Heart left ventricle (tissue), 16 donors: ENCODE data around the gene SHMT2. TPM values are rescaled to one million over a fixed set of nuclear protein-coding genes. Genes with fewer than 3 reads are reported as not detected.

ENCODE experiments used
- ATAC-seq, 4 donors: fragments of 200-7000 bp; cut with Tn5 transposase; one replicate each; pipeline ENCODE4 v1.9.1; 2020 to 2022; ENCODE audit warnings: moderate library complexity in 4 of 4, mild to moderate bottlenecking in 3 of 4, moderate number of reproducible peaks in 1 of 4
- DNase-seq, 5 donors: peaks; one replicate each; pipeline ENCODE4 v3.0.0-alpha.2; 2020
- H3K27ac ChIP-seq, 12 donors: fragments of 200-600 bp; sonication (generic) in 4 of 12; one replicate each; pipeline versions ENCODE4 v1.5.0 to v1.8.0; 2016 to 2022; ENCODE audit warnings: mild to moderate bottlenecking in 2 of 12
- H3K27me3 ChIP-seq, 9 donors: fragments of 200-600 bp; sonication (generic) in 2 of 9; one replicate each; pipeline versions ENCODE4 v1.5.1 to v1.8.0; 2016 to 2022; ENCODE audit warnings: mild to moderate bottlenecking in 3 of 9
- H3K36me3 ChIP-seq, 9 donors: fragments of 200-600 bp; sonication (generic) in 2 of 9; one replicate each; pipeline versions ENCODE4 v1.5.0 to v1.8.0; 2018 to 2022; ENCODE audit warnings: mild to moderate bottlenecking in 2 of 9
- H3K4me1 ChIP-seq, 12 donors: fragments of 200-600 bp; sonication (generic) in 4 of 12; one replicate each; pipeline versions ENCODE4 v1.5.0 to v1.8.0; 2016 to 2022; ENCODE audit warnings: mild to moderate bottlenecking in 3 of 12
- H3K4me3 ChIP-seq, 12 donors: fragments of 200-600 bp; sonication (generic) in 4 of 12; one replicate each; pipeline versions ENCODE4 v1.5.0 to v1.8.0; 2017 to 2022; ENCODE audit warnings: mild to moderate bottlenecking in 9 of 12, moderate library complexity in 4 of 12
- H3K9me3 ChIP-seq, 12 donors: fragments of 200-600 bp; sonication (generic) in 4 of 12; one replicate each; pipeline versions ENCODE4 v1.5.0 to v1.8.0; 2016 to 2022; ENCODE audit warnings: mild to moderate bottlenecking in 1 of 12
- CTCF ChIP-seq, 12 donors: fragments of 200-600 bp; sonication (generic) in 4 of 12; IDR thresholded peaks; one replicate each; pipeline versions ENCODE4 v1.5.0 to v1.8.0; 2018 to 2022; ENCODE audit warnings: antibody characterized with exemption in 12 of 12, mild to moderate bottlenecking in 5 of 12
- POLR2A ChIP-seq, 2 donors: fragments of 450-650 bp; IDR thresholded peaks; one replicate each; pipeline ENCODE4 v1.6.1; 2017; ENCODE audit warnings: antibody characterized with exemption in 2 of 2, mild to moderate bottlenecking in 2 of 2, moderate library complexity in 2 of 2
- WGBS, 4 donors: extraction: QIAGEN DNeasy Blood & Tissue Kit in 2 of 4; methylation state at CpG; one replicate each; pipeline versions ENCODE4 v1.1.5 to v1.1.7; 2013 to 2018; 5-methylcytosine and 5-hydroxymethylcytosine counted together
- intact Hi-C, 10 donors: fragments of 100-400 bp; cut with DNase I; formaldehyde crosslinking; loops; one replicate each; pipeline versions ENCODE4 v1.11.1 to v1.14.2; 2022
- polyA plus RNA-seq, 2 donors: library from polyadenylated mRNA; stranded (reverse); fragments of 200-250 nt; gene quantifications; one replicate each; pipeline ENCODE4 v1.2.3, GENCODE V29; 2013
- total RNA-seq, 9 donors: library from RNA; depleted of rRNA in 2 of 9; stranded (reverse); fragments of >200 nt in 2 of 9; fragmentation: NEBNext Ultra II Directional in 3 of 9; extraction: Animal tissue kit (Norgen Biotek cat#: 25700) in 3 of 9; gene quantifications; one replicate each; pipeline versions ENCODE4 v1.1.0 to v1.2.4, GENCODE V29; 2016 to 2023
- donor health status: ischemic (EF 13 %, LVEDD 7.1; RV severe dilation, severe dysfunction).
- donor health status: healthy with polysubstance abuse.
- donor health status: DM: no; HTN: yes; CAD: no.
- donor health status: DM: no; HTN: no; CAD: no.
- donor health status: ischemic (EF 25% LVEDD 6.9; RV normal size, moderate dysfunction).
- donor health status: ischemic (EF 25% LVEDD 5.7; RV mildly dilated, moderate dysfunction).
- donor health status: healthy.
- donor health status: DM: yes; HTN: yes; CAD: no.
- donor health status: ischemic (EF 35%, LVEDD 5.7; RV mildly dilated, moderate dysfunction).
- donor health status: nonischemic (EF 11% LVEDD 7.7; RV severe dilation, severe dysfunction).
- donor health status: DM: yes; HTN: yes; CAD: no.
- donor health status: PGD.
- donor health status: ischemic (EF 29% LVEDD 5.4; RV normal size, mild dysfunction).
- donor health status: nonischemic (EF 23%, LVEDD 6.1; RV moderate dilation, normal function).

Gene SHMT2
- total and polyA plus RNA-seq, 11 donors: 15.9 to 76.5 (median 35.5) TPM

DNA sequence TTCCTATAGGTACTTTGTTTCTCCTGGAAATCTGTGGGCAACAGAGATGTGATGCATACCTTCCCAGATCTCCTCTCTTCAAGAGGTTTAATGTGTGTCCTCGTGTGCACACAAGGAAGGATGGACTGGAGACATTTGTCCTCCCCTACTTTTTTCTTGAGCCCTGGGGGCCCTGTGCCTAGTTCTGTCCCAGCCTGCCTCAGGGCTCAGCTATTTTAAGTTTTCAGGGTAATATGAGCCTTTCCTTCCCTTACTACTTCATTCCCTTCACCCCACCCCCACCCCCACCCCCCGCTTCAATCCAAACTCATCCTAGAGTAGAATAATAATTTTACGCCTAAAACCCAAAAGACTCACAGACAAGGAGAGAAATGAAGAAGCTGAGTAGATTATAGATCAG is 21.0 kb downstream of the SHMT2 start:
- 73 to 87% (median 83%) methylated on average over 3 of the region's 3 CpGs for WGBS, 4 donors
- no peak for ATAC-seq
- TF ChIP-seq CTCF (IDR thresholded peaks at IDR 0.05) (no peak), POLR2A (IDR thresholded peaks at IDR 0.05) (no peak)
- Histone ChIP-seq H3K9me3 (no peaks in the 10 kb centered on the region), H3K27ac (no peak overlapping the region), H3K4me3 (no peak overlapping the region), H3K27me3 (no peaks in the 10 kb centered on the region), H3K4me1 (no peaks in the 10 kb centered on the region), H3K36me3 (peaks cover 0 to 20% (median 12%) of the 10 kb centered on the region in 9 donors)
- no peak for DNase-seq
- intact Hi-C loops: no loop called here

- TF ChIP-seq POLR2A (IDR thresholded peaks at IDR 0.05): no peak
- intact Hi-C loops: no loop called here
- no peaks in the 10 kb centered on the region for H3K9me3 ChIP-seq
- H3K4me3 ChIP-seq: no peak within 1 kb of the TSS
- no peaks in the 10 kb centered on the region for H3K4me1 ChIP-seq
- no peak for DNase-seq
- no peak within 1 kb of the TSS for H3K27ac ChIP-seq
- ATAC-seq: no peak
- WGBS, 4 donors: 77 to 82% (median 79%) methylated on average over 7 of the region's 7 CpGs
- no peaks in the 10 kb centered on the region for H3K27me3 ChIP-seq
- peaks cover 0 to 24% (median 16%) of the 10 kb centered on the region in 9 donors for H3K36me3 ChIP-seq
These were observed 21.4 kb downstream of the SHMT2 start, which contains the start of gene STAC3 for GRCh38 chr12:57250956-57251355. STAC3 (minus strand) TSS chr12:57251187; CDS start chr12:57249636, 1,551 bp downstream.

DNA sequence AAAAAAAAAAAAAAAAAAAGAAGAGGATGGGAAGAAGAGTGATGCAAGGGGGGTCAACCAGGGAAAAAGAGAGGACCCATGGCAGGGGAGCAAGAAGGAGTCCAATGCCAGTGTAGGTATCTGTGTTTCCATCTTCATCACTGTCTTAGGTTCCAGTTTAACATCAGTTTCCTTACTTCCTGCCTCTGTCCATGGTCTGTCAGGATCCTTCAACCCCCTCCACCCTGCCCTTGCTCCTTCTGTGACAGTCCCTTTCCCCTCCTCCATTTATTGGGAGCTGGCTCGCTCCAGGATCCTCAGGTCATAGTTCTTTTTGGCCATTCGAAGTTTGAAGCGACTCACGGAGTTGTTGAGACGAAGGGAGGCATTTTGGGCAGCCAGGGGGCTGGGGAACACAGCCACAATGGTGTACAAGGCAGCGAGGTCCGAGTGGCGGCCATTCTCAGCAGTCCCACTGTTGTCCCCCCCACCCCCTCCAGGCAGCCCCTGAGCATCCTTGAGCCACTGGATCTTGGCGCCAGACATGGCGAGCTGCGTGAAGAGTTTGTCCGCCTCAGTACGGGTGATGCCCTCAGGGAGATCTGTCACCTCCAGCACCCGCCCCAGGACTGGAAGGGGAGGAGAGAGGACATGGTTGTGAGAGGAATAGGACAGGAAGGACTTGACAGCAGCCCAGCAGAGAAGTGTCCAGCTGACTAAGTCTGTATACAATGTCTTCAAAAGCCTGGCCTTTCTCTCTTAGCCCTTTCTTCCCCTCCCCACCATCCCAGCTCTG is 25.2 kb downstream of the SHMT2 start:
- H3K9me3 ChIP-seq: no peaks in the 10 kb centered on the region
- H3K27me3 ChIP-seq: no peaks in the 10 kb centered on the region
- H3K27ac ChIP-seq: no peak overlapping the region
- no peak overlapping the region for H3K4me3 ChIP-seq
- ATAC-seq: no peak
- WGBS, 4 donors: 90 to 92% (median 91%) methylated on average over 10 to 14 of the region's 14 CpGs
- TF ChIP-seq POLR2A (IDR thresholded peaks at IDR 0.05): no peak
- TF ChIP-seq CTCF (IDR thresholded peaks at IDR 0.05): no peak
- DNase-seq: no peak
- peaks cover 0 to 14% (median 3%) of the 10 kb centered on the region in 12 donors for H3K4me1 ChIP-seq
- intact Hi-C loops: no loop called here
- H3K36me3 ChIP-seq: peaks cover 0 to 61% (median 51%) of the 10 kb centered on the region in 9 donors

DNA sequence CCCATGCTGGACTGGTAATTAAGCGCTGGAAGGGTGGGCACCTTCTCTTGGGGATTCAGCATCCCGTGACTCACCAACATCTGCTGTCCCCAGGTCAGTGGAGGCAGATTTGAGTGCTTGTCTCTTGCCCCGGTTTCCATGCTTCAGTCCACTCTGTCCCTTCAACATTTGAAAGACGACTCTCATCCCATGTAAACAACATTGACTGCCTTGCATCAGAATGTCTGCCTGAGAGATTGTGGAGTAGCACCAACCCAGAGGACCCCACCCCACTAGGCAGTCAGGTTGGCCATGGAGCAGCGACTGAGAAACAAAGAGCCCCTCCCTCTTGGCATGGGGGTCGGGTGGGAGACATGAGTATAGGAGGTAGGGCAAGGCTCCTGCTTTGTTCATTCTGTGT is 26.4 kb downstream of the SHMT2 start:
- TF ChIP-seq POLR2A (IDR thresholded peaks at IDR 0.05) (no peak), CTCF (IDR thresholded peaks at IDR 0.05) (no peak)
- WGBS, 4 donors: 81 to 91% (median 86%) methylated on average over 6 of the region's 6 CpGs
- Histone ChIP-seq H3K9me3 (no peaks in the 10 kb centered on the region), H3K4me3 (no peak overlapping the region), H3K27ac (no peak overlapping the region), H3K27me3 (no peaks in the 10 kb centered on the region), H3K4me1 (peaks cover 0 to 23% (median 9%) of the 10 kb centered on the region in 12 donors), H3K36me3 (peaks cover 0 to 72% (median 52%) of the 10 kb centered on the region in 9 donors)
- ATAC-seq: no peak
- intact Hi-C loops: no loop called here
- no peak for DNase-seq
